ENCODE measurements around the gene TNFRSF1B. TPM values are rescaled to one million over a fixed set of nuclear protein-coding genes. Genes with fewer than 3 reads are reported as not detected.

Gene TNFRSF1B
- total RNA-seq, 1 experiment from 2014 or later = 0.61 TPM

GRCh38 chr1:12127206-12127810 is 39.5 kb upstream of the TNFRSF1B start (continued):
- no peak for TF ChIP-seq EZH2 (IDR thresholded peaks at IDR 0.05)

GRCh38 chr1:12128120-12128519 is 38.7 kb upstream of the TNFRSF1B start:
- CTCF ChIA-PET = interaction anchor here (5.4 kb wide), 1 partner anchor 82 kb away, joined by 63 read pairs; no protein-coding TSS in a partner anchor
- RAD21 ChIA-PET (ENCODE audit: low non-redundant PET in 1 of 2, low total read pairs in 2 of 2, uncharacterized antibody in 2 of 2, unreplicated experiment in 2 of 2) = interaction anchor here in 1 of 2 experiments (0.9 kb wide), 1 partner anchor 32 kb away, joined by 3 read pairs; no protein-coding TSS in a partner anchor
- intact Hi-C loops (cut with micrococcal nuclease) = loop anchor here (10.0 kb wide), 1 partner anchor 527 kb away; no protein-coding TSS in a partner anchor
- DNase-seq (ENCODE audit: low read depth, low spot score) (no peak), ATAC-seq (no peak)
- Histone ChIP-seq H3K27ac (ENCODE audit: low read depth, low read length) (no peak overlapping the region), H3K36me3 (ENCODE audit: control insufficient read depth in 1 of 2, insufficient read depth in 2 of 2, low read length in 2 of 2) (no peaks in the 10 kb centered on the region), H3K9me2 (ENCODE audit: insufficient read depth) (no peaks in the 10 kb centered on the region), H3K9ac (ENCODE audit: low read length) (no peak overlapping the region), H3K4me1 (ENCODE audit: control insufficient read depth in 1 of 2, insufficient read depth in 2 of 2, low read length in 2 of 2) (0 out of 4 replicates have a peak, but pooled peaks cover 0 to 4% of the 10 kb centered on the region in 2 experiments), H4K20me1 (ENCODE audit: insufficient read depth) (no peaks in the 10 kb centered on the region), H2AFZ (ENCODE audit: low read depth, low read length, poor library complexity, severe bottlenecking) (no peak overlapping the region), H3K27me3 (ENCODE audit: insufficient read depth, low read length) (no peaks in the 10 kb centered on the region), H3K79me2 (ENCODE audit: insufficient read depth, low read length) (no peaks in the 10 kb centered on the region), H3K4me2 (ENCODE audit: low read length) (no peak overlapping the region), H3K4me3 (replicated peaks in 1 of 2; ENCODE audit: low read depth in 1 of 2, low read length in 2 of 2) (no peak overlapping the region), H3K9me3 (ENCODE audit: control insufficient read depth in 1 of 2, insufficient read depth in 1 of 2, low read depth in 1 of 2, low read length in 2 of 2) (no peaks in the 10 kb centered on the region)
- POLR2A ChIA-PET = no interaction called here
- BruUV-seq (replicated peaks) = no TSS peak
- TF ChIP-seq JUND (IDR thresholded peaks at IDR 0.05) (no peak), ZNF274 (IDR thresholded peaks at IDR 0.05; ENCODE audit: low read depth, low read length) (no peak), EZH2 (IDR thresholded peaks at IDR 0.05) (no peak), CEBPB (IDR thresholded peaks at IDR 0.05; ENCODE audit: low read depth) (no peak)

GRCh38 chr1:12129624-12130023 is 37.2 kb upstream of the TNFRSF1B start:
- H3K79me2 ChIP-seq (ENCODE audit: insufficient read depth, low read length) = no peaks in the 10 kb centered on the region
- no peaks in the 10 kb centered on the region for H3K36me3 ChIP-seq (ENCODE audit: control insufficient read depth in 1 of 2, insufficient read depth in 2 of 2, low read length in 2 of 2)
- H3K4me2 ChIP-seq (ENCODE audit: low read length) = no peak overlapping the region
- H3K9me3 ChIP-seq (ENCODE audit: control insufficient read depth in 1 of 2, insufficient read depth in 1 of 2, low read depth in 1 of 2, low read length in 2 of 2) = no peaks in the 10 kb centered on the region
- intact Hi-C loops (cut with micrococcal nuclease) = loop anchor here (10.0 kb wide), 1 partner anchor 525 kb away; no protein-coding TSS in a partner anchor
- H4K20me1 ChIP-seq (ENCODE audit: insufficient read depth) = no peaks in the 10 kb centered on the region
- DNase-seq (ENCODE audit: low read depth, low spot score) (no peak), ATAC-seq (no peak)
- ChIA-PET POLR2A (no interaction called here), CTCF (no interaction called here), RAD21 (ENCODE audit: low non-redundant PET in 1 of 2, low total read pairs in 2 of 2, uncharacterized antibody in 2 of 2, unreplicated experiment in 2 of 2) (no interaction called here)
- 0 out of 4 replicates have a peak, but pooled peaks cover 0 to 4% of the 10 kb centered on the region in 2 experiments for H3K4me1 ChIP-seq (ENCODE audit: control insufficient read depth in 1 of 2, insufficient read depth in 2 of 2, low read length in 2 of 2)
- no peak overlapping the region for H3K27ac ChIP-seq (ENCODE audit: low read depth, low read length)
- BruUV-seq (replicated peaks) = no TSS peak
- no peak overlapping the region for H3K4me3 ChIP-seq (replicated peaks in 1 of 2; ENCODE audit: low read depth in 1 of 2, low read length in 2 of 2)
- no peaks in the 10 kb centered on the region for H3K9me2 ChIP-seq (ENCODE audit: insufficient read depth)
- H2AFZ ChIP-seq (ENCODE audit: low read depth, low read length, poor library complexity, severe bottlenecking) = no peak overlapping the region
- H3K9ac ChIP-seq (ENCODE audit: low read length) = no peak overlapping the region
- no peaks in the 10 kb centered on the region for H3K27me3 ChIP-seq (ENCODE audit: insufficient read depth, low read length)
- TF ChIP-seq CTCF (IDR thresholded peaks at IDR 0.05 in 2 of 3, conservative IDR thresholded peaks at IDR 0.05 in 1 of 3; ENCODE audit: borderline replicate concordance in 1 of 3, insufficient read depth in 1 of 3, low read depth in 2 of 3, low read length in 2 of 3) (no peak), SRF (IDR thresholded peaks at IDR 0.05; ENCODE audit: low read depth) (no peak), ZBTB33 (IDR thresholded peaks at IDR 0.05; ENCODE audit: extremely low read depth, insufficient replicate concordance, low read length) (no peak), SIN3A (IDR thresholded peaks at IDR 0.05; ENCODE audit: low read depth) (no peak), EGR1 (IDR thresholded peaks at IDR 0.05; ENCODE audit: low read depth) (no peak), POLR2A (IDR thresholded peaks at IDR 0.05; ENCODE audit: borderline replicate concordance, extremely low read depth, insufficient read depth, insufficient read length) (no peak), SP1 (IDR thresholded peaks at IDR 0.05; ENCODE audit: low read depth) (no peak), YY1 (IDR thresholded peaks at IDR 0.05; ENCODE audit: extremely low read depth, insufficient replicate concordance, low read depth, low read length) (no peak), ELF1 (IDR thresholded peaks at IDR 0.05; ENCODE audit: borderline replicate concordance, low read depth) (no peak), ATF3 (IDR thresholded peaks at IDR 0.05) (no peak), EZH2 (IDR thresholded peaks at IDR 0.05) (no peak)
